ENCODE measurements around the gene RAB11FIP5. TPM values are rescaled to one million over a fixed set of nuclear protein-coding genes. Genes with fewer than 3 reads are reported as not detected.

The RAB11FIP5 gene
- total RNA-seq, 2 experiments from 2014 or later: 22.6 to 24.0 TPM

DNA sequence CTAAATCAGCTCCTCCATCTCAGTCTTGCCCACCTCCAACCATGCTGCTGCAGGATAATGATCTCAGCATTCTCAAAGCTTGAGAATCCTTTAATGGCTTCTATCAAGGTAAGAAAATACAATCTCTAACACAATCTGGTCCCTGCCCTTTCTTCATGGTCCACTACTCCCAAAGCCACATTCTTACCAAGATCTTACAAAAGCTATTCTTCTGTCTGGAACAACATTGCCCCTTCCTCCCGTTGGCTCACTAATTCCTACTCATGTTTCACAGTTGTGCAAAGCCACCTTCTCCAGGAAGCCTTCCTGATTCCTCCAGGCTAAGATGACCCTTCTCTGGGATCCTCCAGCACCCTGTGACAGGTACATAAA lies 35.3 kb downstream of the RAB11FIP5 start:
- ChIA-PET CTCF (no interaction called here), POLR2A (no interaction called here)
- Mint-ChIP-seq H3K27ac (no peak overlapping the region), H3K4me1 (no peaks in the 10 kb centered on the region), H3K9me3 (no peaks in the 10 kb centered on the region), H3K27me3 (no peaks in the 10 kb centered on the region), H3K4me3 (no peak overlapping the region), H3K36me3 (ENCODE audit: low read depth) (no peaks in the 10 kb centered on the region)
- DNase-seq: no peak

DNA sequence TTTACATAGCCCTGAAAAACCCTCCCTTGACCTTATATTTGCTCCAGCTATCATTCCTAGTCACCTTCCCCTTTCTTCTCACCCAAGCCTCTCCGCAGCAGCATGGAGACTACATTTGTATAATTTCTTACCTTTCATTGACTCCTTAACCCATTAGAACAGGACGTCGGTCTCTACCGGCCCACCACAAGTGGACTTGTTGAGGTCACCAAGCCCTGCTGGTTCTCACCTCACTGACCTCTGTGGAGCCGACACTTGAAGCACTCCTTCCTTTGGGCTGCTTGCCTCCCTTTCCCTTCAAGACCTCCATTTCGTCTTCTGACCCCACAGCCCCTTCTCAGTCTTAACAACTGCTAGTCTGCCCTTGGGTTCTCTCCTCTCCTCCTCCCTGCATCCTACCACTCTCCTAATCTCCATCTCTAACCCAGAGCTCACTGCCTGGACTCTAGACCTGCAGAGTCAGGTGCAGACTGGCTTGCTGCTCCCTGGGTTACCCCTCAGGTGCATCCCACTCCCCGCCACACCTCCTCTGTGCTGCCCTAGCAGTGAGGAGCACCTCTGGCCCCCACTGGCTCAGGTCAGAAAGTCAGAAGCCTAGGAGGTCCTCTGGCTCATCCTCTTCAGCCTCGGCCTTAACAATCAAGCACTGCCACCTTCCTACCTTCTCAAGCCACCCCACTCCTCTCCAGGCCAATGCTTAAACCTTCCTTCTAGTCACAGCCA lies 35.9 kb downstream of the RAB11FIP5 start:
- POLR2A ChIA-PET: no interaction called here
- CTCF ChIA-PET: no interaction called here
- no peak for DNase-seq
- Mint-ChIP-seq H3K4me3 (no peak overlapping the region), H3K4me1 (peaks cover 5% of the 10 kb centered on the region), H3K27ac (no peak overlapping the region), H3K27me3 (no peaks in the 10 kb centered on the region), H3K9me3 (no peaks in the 10 kb centered on the region), H3K36me3 (ENCODE audit: low read depth) (no peaks in the 10 kb centered on the region)

DNA sequence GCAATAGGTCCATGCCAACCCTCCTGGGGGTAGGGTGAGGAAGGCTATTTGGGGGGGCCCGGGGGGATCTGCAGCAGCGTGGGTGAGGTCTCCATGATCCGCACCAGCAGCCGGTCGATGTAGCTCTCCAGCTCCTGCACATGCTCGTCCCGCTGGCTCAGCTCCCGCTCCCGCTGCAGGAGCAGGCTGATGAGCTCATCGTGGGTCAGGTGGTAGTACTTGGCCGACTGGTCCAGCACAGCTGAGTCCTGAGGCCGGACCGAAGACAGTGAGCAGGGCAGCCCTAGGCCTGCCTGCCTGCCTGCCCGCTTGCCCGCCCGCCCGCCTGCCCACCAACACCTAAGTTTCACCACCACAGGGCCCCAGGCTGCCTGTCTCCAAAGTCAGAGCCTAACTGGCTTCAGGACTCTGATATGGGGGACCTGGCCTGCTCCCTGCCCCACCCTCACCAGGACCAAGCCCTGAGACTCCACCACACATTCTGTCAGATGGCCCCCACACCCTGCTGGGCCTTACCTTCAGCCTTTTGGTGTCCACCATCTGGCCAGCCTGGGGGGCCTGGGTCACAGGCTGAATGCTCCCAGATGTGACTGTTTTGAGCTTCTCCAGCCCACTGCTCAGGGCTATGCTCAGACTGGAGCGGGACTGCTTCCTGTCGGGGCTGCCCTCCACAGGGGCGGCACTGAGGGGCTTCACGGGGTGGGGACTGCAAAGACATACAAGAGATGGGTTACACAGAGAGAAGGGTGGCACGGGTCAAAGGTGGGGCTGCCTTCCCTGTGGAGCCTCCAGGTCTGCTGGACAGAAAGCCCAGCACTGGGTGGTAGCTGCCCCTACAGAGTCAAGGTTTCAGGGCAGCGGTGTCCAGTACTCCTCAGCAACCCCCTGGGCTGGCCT lies 37.0 kb downstream of the RAB11FIP5 start:
- no peaks in the 10 kb centered on the region for H3K36me3 Mint-ChIP-seq (ENCODE audit: low read depth)
- H3K9me3 Mint-ChIP-seq: no peaks in the 10 kb centered on the region
- no peak for DNase-seq
- no peaks in the 10 kb centered on the region for H3K27me3 Mint-ChIP-seq
- CTCF ChIA-PET: no interaction called here
- POLR2A ChIA-PET: no interaction called here
- peaks cover 7% of the 10 kb centered on the region for H3K4me1 Mint-ChIP-seq
- H3K4me3 Mint-ChIP-seq: no peak overlapping the region
- no peak overlapping the region for H3K27ac Mint-ChIP-seq

GRCh38 chr2:73074110-73075069 lies 38.4 kb downstream of the RAB11FIP5 start:
- POLR2A ChIA-PET: no interaction called here
- H3K27ac Mint-ChIP-seq: no peak overlapping the region
- H3K4me3 Mint-ChIP-seq: no peak overlapping the region
- no peaks in the 10 kb centered on the region for H3K9me3 Mint-ChIP-seq
- no peaks in the 10 kb centered on the region for H3K36me3 Mint-ChIP-seq (ENCODE audit: low read depth)
- H3K27me3 Mint-ChIP-seq: peaks cover 3% of the 10 kb centered on the region
- CTCF ChIA-PET: interaction anchor here (1.1 kb wide), 1 partner anchor 138 kb away, joined by 4 read pairs; no protein-coding TSS in a partner anchor
- no peak for DNase-seq
- H3K4me1 Mint-ChIP-seq: peaks cover 15% of the 10 kb centered on the region

GRCh38 chr2:73072416-73072815 lies 40.3 kb downstream of the RAB11FIP5 start:
- ChIA-PET CTCF (no interaction called here), POLR2A (no interaction called here)
- Mint-ChIP-seq H3K9me3 (no peaks in the 10 kb centered on the region), H3K27me3 (peaks cover 3% of the 10 kb centered on the region), H3K36me3 (ENCODE audit: low read depth) (no peaks in the 10 kb centered on the region), H3K27ac (peak overlapping the region; percentile 23), H3K4me3 (peak overlapping the region; percentile 79), H3K4me1 (peaks cover 21% of the 10 kb centered on the region)
- DNase-seq: no peak

DNA sequence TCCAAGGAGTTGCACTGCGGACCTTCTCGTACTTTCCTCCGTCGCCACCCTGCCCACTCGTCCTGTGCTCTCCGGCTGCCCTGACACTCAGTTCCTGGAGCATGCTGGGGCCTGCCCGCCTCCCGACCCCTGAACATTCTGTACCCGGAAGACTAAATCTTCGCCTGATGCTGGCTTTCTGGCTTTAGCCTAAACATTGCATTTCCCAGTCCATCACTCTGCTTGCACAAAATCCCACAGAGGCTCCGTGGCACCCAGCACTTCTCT lies 40.7 kb downstream of the RAB11FIP5 start:
- H3K27me3 Mint-ChIP-seq: peaks cover 3% of the 10 kb centered on the region
- H3K4me3 Mint-ChIP-seq: peak overlapping the region; percentile 79
- peak overlapping the region; percentile 23 for H3K27ac Mint-ChIP-seq
- ChIA-PET POLR2A (interaction anchor here (1.0 to 2.0 kb wide), 4 partner anchors 40 to 163 kb away, joined by 4 to 7 read pairs (median 5); partner anchors contain the start of gene RAB11FIP5), CTCF (no interaction called here)
- no peaks in the 10 kb centered on the region for H3K9me3 Mint-ChIP-seq
- peaks cover 21% of the 10 kb centered on the region for H3K4me1 Mint-ChIP-seq
- no peak for DNase-seq
- no peaks in the 10 kb centered on the region for H3K36me3 Mint-ChIP-seq (ENCODE audit: low read depth)

DNA sequence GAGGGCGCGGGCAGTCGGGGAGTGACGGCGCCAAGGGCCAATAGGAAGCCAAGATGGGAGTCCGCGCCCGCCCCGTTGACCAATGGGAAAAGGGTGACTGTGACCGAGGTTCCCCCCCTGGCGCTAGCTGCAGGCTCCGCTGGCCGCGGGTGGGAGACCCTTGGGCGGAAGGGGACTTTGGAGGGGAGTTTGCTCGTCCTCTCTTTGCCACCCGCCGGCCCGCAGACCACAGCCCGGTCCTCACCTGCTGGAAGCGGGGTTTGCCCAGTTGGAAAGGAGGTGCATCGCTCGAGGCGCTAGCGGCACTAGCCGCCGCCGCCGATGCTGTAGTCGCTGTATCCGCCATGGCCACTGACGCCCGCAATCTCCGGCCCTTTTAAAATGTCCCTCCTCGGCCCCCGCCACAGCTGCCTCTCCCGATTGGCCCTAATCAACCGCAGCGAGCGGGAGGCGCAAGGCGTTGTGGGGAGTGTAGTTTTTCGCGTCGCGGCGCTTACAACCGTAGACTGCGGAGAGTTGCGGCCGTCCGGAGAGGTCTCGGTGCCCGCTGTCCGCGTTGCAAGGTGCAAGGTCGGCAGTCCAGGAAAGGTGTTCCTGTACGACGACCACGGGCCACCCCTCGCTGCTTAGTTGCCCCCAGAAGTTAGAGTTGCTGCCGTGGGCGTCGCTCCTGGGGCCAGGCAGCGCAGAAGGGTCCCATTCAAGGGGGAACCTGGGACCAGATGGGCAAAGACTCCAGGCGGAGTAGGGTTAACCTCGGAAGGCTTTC lies 41.2 kb downstream of the RAB11FIP5 start, which contains the start of gene SFXN5:
Gene SFXN5, minus strand, starts transcription at position 353 of the 769 bp plus-strand sequence. Its CDS starts 7 bp downstream, at position 346.
- ChIA-PET POLR2A (interaction anchor here (0.5 to 2.0 kb wide), 14 partner anchors 15 to 1054 kb away, joined by 3 to 7 read pairs (median 3); partner anchors contain the start of genes PRADC1 and RAB11FIP5), CTCF (interaction anchor here (1.2 to 1.7 kb wide), 3 partner anchors 85 to 179 kb away, joined by 3 to 6 read pairs (median 3); no protein-coding TSS in a partner anchor)
- Mint-ChIP-seq H3K27ac (peak within 1 kb of the TSS; percentile 71), H3K4me3 (peak within 1 kb of the TSS; percentile 79), H3K36me3 (ENCODE audit: low read depth) (no peaks in the 10 kb centered on the region), H3K4me1 (peaks cover 21% of the 10 kb centered on the region), H3K27me3 (peaks cover 3% of the 10 kb centered on the region), H3K9me3 (no peaks in the 10 kb centered on the region)
- DNase-seq: peak; percentile 95

DNA sequence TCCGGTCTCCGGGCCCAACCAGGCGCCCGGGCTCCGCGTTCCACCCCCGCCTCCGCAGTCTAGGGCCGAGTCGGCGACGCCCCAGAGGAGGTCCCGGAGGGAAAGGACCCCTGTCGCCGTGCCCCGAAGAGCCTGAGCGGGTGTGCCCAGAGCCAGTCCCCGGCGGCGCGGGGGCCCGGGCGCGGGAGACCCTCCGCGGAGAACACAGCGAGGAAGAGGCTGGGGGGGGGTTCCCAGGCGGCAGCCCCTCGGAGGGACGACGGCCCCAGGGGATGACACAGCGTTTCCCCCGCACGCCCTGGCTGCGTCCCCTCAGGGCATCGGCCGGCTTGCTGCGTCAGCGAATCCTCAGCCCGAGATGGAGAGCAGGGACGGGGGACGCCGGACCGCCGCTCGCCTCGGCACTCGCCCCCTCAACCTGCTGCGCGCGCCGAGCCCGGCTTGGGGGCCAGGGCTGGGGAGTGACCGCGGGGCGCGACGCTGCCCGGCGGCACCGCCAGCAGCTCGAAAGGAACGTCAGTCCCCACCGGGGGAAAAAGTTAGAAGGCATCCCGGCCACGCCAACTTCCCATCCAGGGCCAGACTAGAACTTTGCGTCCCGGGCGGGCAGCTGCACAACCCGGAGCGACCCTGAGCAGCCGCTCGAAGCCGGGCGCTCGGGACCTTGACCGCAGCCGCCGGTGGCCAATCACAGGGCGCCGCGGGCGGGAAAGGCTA lies 41.9 kb downstream of the RAB11FIP5 start:
- Mint-ChIP-seq H3K4me1 (peaks cover 24% of the 10 kb centered on the region), H3K9me3 (no peaks in the 10 kb centered on the region), H3K27me3 (peaks cover 3% of the 10 kb centered on the region), H3K4me3 (peak overlapping the region; percentile 79), H3K27ac (peak overlapping the region; percentile 71), H3K36me3 (ENCODE audit: low read depth) (no peaks in the 10 kb centered on the region)
- ChIA-PET POLR2A (interaction anchor here (0.5 to 2.0 kb wide), 15 partner anchors 9 to 1054 kb away, joined by 3 to 7 read pairs (median 3); partner anchors contain the start of genes PRADC1 and RAB11FIP5), CTCF (interaction anchor here (1.2 to 1.7 kb wide), 3 partner anchors 86 to 178 kb away, joined by 3 to 6 read pairs (median 3); no protein-coding TSS in a partner anchor)
- peak; percentile 44 for DNase-seq

DNA sequence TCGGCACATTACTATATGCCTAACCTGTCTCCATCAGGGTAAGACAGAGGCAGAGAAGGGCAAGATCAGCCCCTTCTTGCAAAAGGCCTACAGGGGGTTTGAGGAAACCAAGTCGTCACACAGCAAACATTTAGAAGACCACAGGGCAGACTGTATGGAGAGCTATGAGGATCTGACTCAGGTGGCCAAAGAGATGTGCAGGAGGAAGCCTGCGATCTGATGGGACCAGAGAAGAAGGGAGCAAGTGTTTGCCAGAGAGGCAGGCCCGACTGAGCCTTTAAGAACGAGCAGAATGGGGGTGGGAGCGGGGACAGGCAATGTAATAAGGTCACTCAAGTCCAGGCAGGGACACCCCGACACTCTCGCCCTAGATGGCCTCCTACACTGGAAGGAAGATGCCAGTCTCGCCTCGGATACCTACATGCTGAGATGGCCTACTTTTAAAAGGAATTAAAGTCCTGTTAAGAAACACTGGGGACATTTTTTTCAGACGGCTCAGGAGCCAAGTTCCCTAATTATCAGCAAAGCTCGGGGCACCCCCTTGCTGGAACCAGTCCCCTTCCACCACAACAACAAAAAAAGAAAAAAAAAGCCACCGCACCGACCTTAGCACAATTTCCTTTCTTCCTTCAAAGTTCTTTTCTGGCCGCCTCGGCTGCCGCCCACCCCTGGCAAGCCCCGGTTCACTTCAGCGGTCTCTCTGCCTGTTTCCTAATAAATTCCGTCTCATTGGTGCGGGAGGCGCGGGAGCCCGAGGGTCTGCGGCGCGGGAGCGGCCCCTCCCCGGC lies 42.7 kb downstream of the RAB11FIP5 start:
- Mint-ChIP-seq H3K27me3 (peaks cover 3% of the 10 kb centered on the region), H3K27ac (peak overlapping the region; percentile 38), H3K4me1 (peaks cover 26% of the 10 kb centered on the region), H3K9me3 (no peaks in the 10 kb centered on the region), H3K36me3 (ENCODE audit: low read depth) (no peaks in the 10 kb centered on the region), H3K4me3 (peak overlapping the region; percentile 75)
- DNase-seq: no peak
- POLR2A ChIA-PET: interaction anchor here (2.0 kb wide), 1 partner anchor 106 kb away, joined by 6 read pairs; no protein-coding TSS in a partner anchor
- CTCF ChIA-PET: interaction anchor here (1.7 kb wide), 1 partner anchor 107 kb away, joined by 6 read pairs; no protein-coding TSS in a partner anchor

GRCh38 chr2:73069041-73069854 lies 43.5 kb downstream of the RAB11FIP5 start:
- peaks cover 3% of the 10 kb centered on the region for H3K27me3 Mint-ChIP-seq
- H3K27ac Mint-ChIP-seq: no peak overlapping the region

More at GRCh38 chr2:73069041-73069854, 43.5 kb downstream of the RAB11FIP5 start:
- Mint-ChIP-seq H3K36me3 (ENCODE audit: low read depth) (no peaks in the 10 kb centered on the region), H3K4me1 (peaks cover 28% of the 10 kb centered on the region), H3K9me3 (no peaks in the 10 kb centered on the region), H3K4me3 (peak overlapping the region; percentile 75)
- CTCF ChIA-PET: no interaction called here
- POLR2A ChIA-PET: no interaction called here
- no peak for DNase-seq

Measured in activated CD4-positive, alpha-beta memory T cell treated with anti-CD3 and anti-CD28 coated beads, Interleukin-2, amount 10 ng/mL, durations not matched to agents 7 days and 5 days (primary cell).